KMS-11 (cell line): ENCODE data around the gene GPR18.

Source experiments
- H2AFZ ChIP-seq: fragments of 200-600 bp; sonication (generic); 2 replicates; pipeline ENCODE4 v1.6.1; 2016; ENCODE audit warnings: antibody characterized with exemption, mixed run types, low read depth
- H3K27ac ChIP-seq: fragments of 200-600 bp; sonication (generic); 2 replicates; pipeline ENCODE4 v1.6.1; 2016; ENCODE audit warnings: mild to moderate bottlenecking, mixed run types
- H3K27me3 ChIP-seq: fragments of 200-600 bp; sonication (generic); 2 replicates; pipeline ENCODE4 v1.6.1; 2017; ENCODE audit warnings: mild to moderate bottlenecking, low read depth, mixed run types, moderate library complexity; ENCODE audit not compliant: insufficient read depth
- H3K36me3 ChIP-seq: fragments of 200-600 bp; sonication (generic); 2 replicates; pipeline ENCODE4 v1.6.1; 2017; ENCODE audit warnings: mild to moderate bottlenecking, mixed run types; ENCODE audit not compliant: insufficient read depth
- H3K4me1 ChIP-seq: fragments of 200-600 bp; sonication (generic); 2 replicates; pipeline ENCODE4 v1.6.1; 2016; ENCODE audit warnings: mild to moderate bottlenecking, low read depth, mixed run types; ENCODE audit not compliant: poor library complexity, severe bottlenecking
- H3K4me2 ChIP-seq: fragments of 200-600 bp; sonication (generic); 2 replicates; pipeline ENCODE4 v1.7.0; 2016; ENCODE audit warnings: mild to moderate bottlenecking, mixed run types
- H3K4me3 ChIP-seq: fragments of 200-600 bp; sonication (generic); IDR thresholded peaks from 2 replicates; pipeline ENCODE4 v1.6.1; 2017; ENCODE audit warnings: low read depth, low read length, mixed read lengths; ENCODE audit not compliant: insufficient read depth
- H3K79me2 ChIP-seq: fragments of 200-600 bp; sonication (generic); 2 replicates; pipeline ENCODE4 v1.6.1; 2016; ENCODE audit warnings: low read depth, mixed run types; ENCODE audit not compliant: insufficient read depth
- H3K9ac ChIP-seq: fragments of 200-600 bp; sonication (generic); 2 replicates; pipeline ENCODE4 v1.6.1; 2016; ENCODE audit warnings: mild to moderate bottlenecking, mixed run types
- H4K20me1 ChIP-seq: fragments of 200-600 bp; sonication (generic); 2 replicates; pipeline ENCODE4 v1.6.1; 2016; ENCODE audit warnings: mild to moderate bottlenecking, mixed run types; ENCODE audit not compliant: insufficient read depth
- CTCF ChIP-seq: fragments of 200-600 bp; sonication (generic); conservative IDR thresholded peaks from 2 replicates; pipeline ENCODE4 v1.6.1; 2017; ENCODE audit warnings: low read depth, mild to moderate bottlenecking, antibody characterized with exemption, low read length, moderate library complexity, mixed read lengths

GPR18 gene

GRCh38 chr13:99206873-99207272 is 51.3 kb downstream of the GPR18 start:
- Histone ChIP-seq H3K79me2 (no peaks in the 10 kb centered on the region), H4K20me1 (no peaks in the 10 kb centered on the region; the same call in 1 of the 2 replicates), H3K4me2 (no peak overlapping the region), H2AFZ (no peak overlapping the region), H3K36me3 (no peaks in the 10 kb centered on the region), H3K4me1 (peaks cover 20% of the 10 kb centered on the region), H3K27me3 (no peaks in the 10 kb centered on the region), H3K9ac (no peak overlapping the region), H3K4me3 (no peak overlapping the region), H3K27ac (no peak overlapping the region)
- TF ChIP-seq CTCF, result no peak

- peaks cover 20% of the 10 kb centered on the region for H3K4me1 ChIP-seq
- no peak overlapping the region for H3K9ac ChIP-seq
- no peaks in the 10 kb centered on the region for H3K36me3 ChIP-seq
- no peak overlapping the region for H2AFZ ChIP-seq
- H3K79me2 ChIP-seq, result no peaks in the 10 kb centered on the region
- H3K27ac ChIP-seq, result no peak overlapping the region
- H3K27me3 ChIP-seq, result no peaks in the 10 kb centered on the region
- H4K20me1 ChIP-seq, result no peaks in the 10 kb centered on the region; the same call in 1 of the 2 replicates
- TF ChIP-seq CTCF, result no peak
- H3K4me2 ChIP-seq, result no peak overlapping the region
- no peak overlapping the region for H3K4me3 ChIP-seq
Measured at GRCh38 chr13:99206226-99206625, 52.0 kb downstream of the GPR18 start.

- H3K4me1 ChIP-seq, result peaks cover 20% of the 10 kb centered on the region
- H3K79me2 ChIP-seq, result no peaks in the 10 kb centered on the region
- H4K20me1 ChIP-seq, result no peaks in the 10 kb centered on the region; the same call in 1 of the 2 replicates
Measured at GRCh38 chr13:99205621-99206220, 52.5 kb downstream of the GPR18 start.

More at GRCh38 chr13:99205621-99206220, 52.5 kb downstream of the GPR18 start:
- H3K27ac ChIP-seq, result no peak overlapping the region
- no peak overlapping the region for H3K9ac ChIP-seq
- H3K4me2 ChIP-seq, result no peak overlapping the region
- no peak overlapping the region for H3K4me3 ChIP-seq
- no peaks in the 10 kb centered on the region for H3K36me3 ChIP-seq
- TF ChIP-seq CTCF, result no peak
- H3K27me3 ChIP-seq, result no peaks in the 10 kb centered on the region
- H2AFZ ChIP-seq, result no peak overlapping the region
